Measurements from ENCODE around the gene TAL1.

The TAL1 gene

GRCh38 chr1:47229886-47230691, 1.9 kb downstream of the TAL1 start:
- no peak for DNase-seq (ENCODE audit: low read depth)

- no peak for DNase-seq (ENCODE audit: low read depth)
These were observed 2.8 kb downstream of the TAL1 start for GRCh38 chr1:47229031-47229885.

DNA sequence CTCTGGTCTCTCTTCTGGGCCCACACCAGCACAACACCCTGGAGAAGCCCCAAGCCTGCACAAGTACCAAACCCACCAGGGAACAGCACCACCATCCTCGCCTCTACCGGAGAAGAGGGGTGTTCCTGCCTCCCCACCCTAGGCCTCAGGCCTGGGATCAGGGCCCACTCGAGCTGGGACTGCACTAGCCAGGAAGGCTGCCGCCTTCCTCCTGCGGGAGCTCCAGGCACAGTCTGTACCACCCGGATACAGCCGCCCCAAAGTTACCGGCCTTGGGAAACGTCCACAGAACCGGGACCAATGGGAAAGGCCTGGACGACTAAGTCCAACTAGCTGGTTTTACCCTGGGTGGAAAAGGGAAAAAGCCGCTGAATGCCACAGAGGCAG, 3.4 kb downstream of the TAL1 start:
- DNase-seq (ENCODE audit: low read depth), result no peak

DNA sequence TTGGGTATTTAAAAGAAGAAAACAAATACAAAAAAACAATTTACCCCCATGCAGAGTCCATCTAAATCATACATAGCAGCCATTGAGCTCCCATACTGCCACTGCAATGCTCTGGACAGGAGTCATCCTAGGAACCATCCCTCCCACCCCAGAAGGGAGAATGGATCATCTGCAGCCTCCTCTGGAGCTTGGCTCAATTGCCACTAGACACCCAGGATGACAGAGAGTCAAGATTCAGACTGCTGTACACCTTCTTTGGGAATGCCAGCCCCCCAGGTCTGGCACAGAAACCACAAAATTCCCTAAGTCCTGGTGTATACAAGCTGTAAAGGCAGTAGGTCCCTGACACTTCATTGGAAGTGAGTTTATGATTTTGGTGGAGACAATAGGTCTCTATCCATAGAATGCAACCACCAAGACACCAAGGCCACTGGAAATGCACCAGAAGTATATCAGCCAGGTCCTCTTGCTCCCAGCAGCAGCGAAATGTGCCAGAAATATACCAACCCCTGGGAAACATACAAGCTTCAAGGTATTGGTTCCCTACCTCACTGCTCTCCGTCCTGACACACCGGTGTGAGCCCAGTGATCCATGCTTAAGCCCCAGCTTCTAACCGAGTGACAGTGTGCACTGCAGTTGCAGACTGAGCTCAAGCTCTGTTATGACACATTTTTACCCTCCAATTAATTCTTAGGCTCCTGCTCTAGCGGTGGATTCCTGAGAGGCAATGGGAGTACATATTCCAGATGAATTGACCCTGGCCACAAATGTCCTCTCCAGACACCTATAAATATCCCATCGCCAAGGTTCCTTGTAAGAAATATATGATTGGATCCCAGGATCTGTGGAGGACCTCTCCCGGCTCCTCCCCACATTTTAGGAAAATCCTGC, 4.4 kb downstream of the TAL1 start:
- no peak for DNase-seq (ENCODE audit: low read depth)

DNA sequence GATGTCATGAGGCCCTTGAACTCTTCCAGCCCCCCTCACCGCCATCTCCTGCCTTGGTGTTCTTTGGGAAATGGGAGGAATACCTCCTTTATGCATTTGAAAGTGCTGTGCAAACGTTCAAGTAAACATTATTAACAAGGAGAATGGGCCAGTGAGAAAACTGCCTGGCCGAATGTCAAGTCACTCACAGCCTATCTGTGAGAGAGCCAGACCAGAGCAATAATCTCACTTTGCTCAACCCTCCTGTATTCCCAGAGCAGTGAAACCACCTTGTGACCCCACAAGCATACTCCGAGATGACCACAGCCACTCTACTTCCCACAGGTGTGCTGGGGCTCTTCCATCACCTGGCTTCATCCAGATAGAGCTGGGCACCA, 5.2 kb downstream of the TAL1 start:
- DNase-seq (ENCODE audit: low read depth), result no peak

DNA sequence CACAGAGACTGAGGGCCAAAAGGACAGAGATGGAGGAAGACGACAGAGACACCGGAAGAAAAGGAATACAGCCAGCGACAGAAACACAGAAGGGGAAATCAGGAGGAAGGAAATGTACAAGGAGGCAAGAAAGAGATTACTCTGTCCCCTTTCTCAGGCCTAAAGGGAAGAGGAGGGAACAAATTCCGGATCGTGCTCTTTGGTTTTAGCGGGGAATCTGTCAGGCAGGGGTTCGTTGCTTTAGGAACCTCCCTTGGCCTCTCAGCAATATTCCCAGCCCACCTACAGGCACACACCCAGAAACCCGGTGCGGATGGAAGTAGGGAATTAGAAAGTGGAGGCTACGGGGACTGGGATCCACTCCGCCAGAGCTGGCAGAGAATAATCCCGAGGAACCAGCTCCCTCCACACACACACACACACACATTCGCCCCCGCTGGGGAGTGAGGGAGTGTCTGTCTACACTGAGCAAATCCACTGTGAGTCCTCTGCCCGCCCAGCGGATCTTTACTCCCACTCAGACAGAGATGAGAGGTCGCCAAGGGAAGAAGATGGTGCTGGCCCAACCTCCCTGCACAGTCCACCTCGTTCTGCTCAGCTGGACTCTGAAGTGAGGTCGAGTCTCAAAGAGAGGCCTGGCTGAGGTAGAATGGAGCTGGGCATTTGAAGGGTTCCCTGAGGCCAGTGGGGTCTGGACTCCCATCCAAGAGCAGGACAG, 5.7 kb downstream of the TAL1 start:
- DNase-seq (ENCODE audit: low read depth), result no peak

DNA sequence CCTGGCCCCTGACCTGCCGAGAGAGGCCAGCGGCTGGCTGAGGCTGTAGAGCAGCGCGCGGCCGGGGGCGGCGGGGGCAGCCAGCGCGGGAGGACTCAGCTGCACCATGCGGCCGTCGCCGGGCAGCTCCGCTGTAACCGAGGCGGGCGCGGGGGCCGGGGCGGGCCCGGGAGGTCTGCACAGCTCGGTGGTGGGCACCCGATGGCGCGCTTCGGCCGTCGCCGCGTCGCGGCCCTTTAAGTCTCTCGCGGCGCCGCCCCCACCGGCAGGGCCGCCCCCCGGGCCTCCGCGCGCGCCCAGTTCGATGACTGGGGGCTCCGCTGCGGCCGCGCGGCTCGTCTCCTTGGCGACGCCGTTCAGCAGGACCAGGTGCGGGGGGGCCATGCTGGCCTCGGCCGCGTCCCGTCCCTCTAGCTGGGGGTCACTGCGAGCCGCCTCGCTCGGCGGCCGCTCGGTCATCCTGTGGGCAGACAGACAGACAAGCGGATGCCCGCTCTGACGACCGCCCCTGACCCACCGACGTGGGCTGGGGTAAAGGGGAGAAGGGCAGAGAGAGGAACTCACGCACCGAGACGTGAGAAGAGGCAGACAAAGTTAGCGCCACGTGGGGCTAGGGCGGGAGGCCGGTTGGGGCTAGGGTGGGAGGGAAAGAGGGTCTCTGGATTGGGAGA, 6.5 kb downstream of the TAL1 start:
- no peak for DNase-seq (ENCODE audit: low read depth)

GRCh38 chr1:47224676-47225399, 7.2 kb downstream of the TAL1 start:
- no peak for DNase-seq (ENCODE audit: low read depth)

DNA sequence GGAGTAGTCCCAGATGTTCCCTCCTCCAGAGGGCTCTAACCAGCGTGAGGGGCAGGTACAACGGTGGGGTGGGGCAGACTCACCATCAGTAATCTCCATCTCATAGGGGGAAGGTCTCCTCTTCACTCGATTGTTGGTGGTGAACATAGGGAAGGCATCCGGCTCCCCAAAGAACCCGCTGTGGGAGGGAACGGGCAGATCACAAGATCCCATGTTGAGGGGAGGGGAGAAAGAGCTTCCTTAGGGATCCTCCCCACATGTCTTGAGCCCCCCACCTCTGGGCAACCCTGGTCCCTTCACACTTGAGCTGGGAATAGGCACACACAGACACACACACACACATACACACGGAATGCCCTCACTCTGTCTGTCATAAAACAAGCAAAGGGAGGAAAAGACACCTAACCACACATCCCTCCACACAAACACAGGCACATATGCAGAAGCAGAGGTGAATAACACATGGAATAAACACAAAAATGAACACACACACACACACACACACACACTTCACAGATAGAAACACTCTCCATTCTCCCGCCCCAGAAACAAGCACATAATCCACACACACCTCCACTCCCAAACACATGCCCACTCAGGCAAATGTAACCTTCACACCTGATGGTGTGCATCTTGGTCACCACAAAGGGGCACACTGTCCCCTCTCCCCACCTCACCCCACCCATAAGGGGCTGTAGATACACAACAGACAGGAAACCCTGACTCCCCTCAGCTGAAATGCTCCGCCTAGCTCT, 7.9 kb downstream of the TAL1 start:
- DNase-seq (ENCODE audit: low read depth), result no peak

- no peak for DNase-seq (ENCODE audit: low read depth)
These were observed 8.7 kb downstream of the TAL1 start for GRCh38 chr1:47223174-47223920.

DNA sequence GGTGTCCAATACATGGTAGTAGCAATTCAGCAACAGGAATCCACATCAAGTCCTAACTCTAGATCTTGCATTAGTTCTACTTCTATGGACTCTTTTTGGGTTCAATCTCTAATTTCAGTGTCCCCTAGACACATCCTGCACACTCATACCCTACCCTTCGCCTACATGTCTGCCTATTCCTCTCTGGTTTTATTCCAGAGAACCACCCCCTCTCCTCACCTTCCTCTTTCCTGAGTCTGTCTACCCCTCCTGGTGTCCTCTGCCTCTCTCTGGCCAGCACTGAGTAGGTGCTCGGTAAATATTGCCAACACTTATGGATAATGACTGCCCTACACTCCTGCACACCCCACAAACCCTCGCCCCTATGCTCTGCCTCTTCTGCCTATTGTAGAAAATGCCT, 9.5 kb downstream of the TAL1 start:
- DNase-seq (ENCODE audit: low read depth), result no peak

DNA sequence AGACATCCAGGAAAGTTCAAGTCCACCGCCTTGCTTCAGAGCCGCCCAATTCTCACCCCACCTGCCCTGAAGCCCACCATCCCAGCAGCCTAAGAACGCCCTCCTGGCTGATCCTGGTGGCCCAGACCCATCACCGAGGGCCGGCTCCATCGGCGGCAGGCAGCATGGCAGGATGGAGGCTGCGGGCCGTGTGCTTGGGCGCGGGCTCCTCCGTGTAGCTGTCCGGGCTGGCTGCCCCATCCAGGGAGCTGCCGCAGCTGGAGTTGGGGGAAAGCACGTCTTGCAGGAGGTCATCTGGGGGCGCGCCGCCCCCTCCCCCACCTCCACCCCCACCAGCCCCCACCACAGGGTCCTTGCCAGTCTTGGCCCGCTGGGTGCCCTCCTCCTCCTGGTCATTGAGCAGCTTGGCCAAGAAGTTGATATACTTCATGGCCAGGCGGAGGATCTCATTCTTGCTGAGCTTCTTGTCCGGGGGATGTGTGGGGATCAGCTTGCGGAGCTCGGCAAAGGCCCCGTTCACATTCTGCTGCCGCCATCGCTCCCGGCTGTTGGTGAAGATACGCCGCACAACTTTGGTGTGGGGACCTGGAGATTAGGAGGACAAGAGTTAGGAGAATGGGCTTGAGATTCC, 12.3 kb downstream of the TAL1 start:
- no peak for DNase-seq (ENCODE audit: low read depth)

- DNase-seq (ENCODE audit: low read depth), result no peak
These were observed 13.0 kb downstream of the TAL1 start for GRCh38 chr1:47219001-47219400.

DNA sequence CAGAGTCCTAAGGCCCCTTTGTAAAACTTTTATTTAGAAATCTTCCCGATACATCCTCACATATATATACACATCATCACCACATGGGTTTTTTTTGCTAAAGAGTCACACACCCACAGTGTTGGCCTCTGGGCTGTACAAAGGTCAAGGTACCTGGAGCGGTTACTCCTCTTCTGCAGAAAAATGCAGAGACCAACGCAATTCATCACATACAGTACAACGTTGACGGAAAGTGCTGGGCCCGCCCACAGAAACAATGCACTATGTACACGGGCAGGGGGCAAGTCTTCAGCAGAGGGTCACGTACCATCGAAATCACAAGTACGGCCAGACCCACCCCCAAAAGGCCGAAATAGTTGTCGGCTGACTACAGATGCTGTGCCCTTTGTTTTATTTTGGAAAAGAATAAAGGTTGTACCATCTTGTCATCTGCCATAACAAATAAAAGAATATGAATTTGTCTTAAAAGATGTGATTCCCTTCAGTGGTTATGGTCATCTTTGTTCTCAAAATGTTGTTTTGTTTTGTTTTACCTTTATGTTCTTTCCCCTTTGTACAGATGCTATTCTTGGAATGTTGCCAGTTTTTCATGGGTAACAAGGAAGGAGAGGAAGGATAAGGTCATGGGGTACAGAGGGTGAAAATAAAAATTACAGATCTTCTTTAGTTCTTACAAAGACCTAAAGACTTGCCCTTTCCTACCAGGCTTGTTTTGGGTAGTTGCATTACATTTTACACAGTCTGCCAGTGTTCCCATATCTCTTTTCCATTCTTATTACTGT, 15.6 kb downstream of the TAL1 start:
- no peak for DNase-seq (ENCODE audit: low read depth)

DNA sequence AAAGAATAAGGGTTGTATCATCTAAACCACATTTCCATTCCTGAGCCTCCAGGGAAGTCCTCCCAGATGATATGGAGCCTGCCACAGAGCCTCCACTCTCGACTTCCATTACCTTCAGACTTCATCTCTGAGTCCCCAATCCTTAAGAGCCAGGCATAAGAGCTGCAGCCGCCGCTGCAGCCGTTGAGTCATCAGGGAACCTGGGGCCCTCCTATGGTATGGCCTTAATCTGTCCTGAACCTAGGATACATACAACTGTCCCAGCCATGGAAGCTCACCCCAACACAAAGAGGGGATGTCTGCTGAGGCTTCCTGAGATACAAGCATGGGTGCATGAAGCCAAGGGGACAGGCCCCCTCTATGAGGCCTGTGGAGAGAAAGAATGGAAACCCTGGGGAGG, 16.3 kb downstream of the TAL1 start:
- DNase-seq (ENCODE audit: low read depth), result no peak

DNA sequence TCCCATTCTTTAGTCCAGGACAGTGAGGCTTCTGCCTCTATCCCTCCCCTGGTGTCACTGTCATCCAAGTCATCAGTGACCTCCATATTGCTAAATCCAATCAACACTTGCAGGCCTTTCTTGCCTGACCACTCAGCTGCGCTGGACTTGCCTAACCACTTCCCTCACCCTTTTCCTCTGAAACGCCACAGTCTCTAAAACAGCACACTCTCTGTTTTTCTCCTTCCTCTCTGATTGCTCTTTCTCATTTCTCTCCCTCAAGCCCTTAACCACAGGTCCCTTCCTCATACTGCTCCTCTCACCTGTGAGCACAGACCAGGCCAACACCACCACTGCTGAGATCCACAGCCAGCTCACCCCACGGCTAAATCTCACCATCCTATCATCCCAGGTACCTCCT, 17.5 kb downstream of the TAL1 start:
- DNase-seq (ENCODE audit: low read depth), result no peak

GRCh38 chr1:47213230-47213963, 18.6 kb downstream of the TAL1 start:
- DNase-seq (ENCODE audit: low read depth), result no peak
